Fibroblast of lung (primary cell): ENCODE measurements around the gene LAMC3. TPM values are rescaled to one million over a fixed set of nuclear protein-coding genes. Genes with fewer than 3 reads are reported as not detected.
"Not testable (repeated sequence)": the region's sequence is repeated elsewhere in the genome, so short reads cannot be mapped to it uniquely, and the experiment has no call there.

ENCODE experiments used
- DNase-seq, 2 donors: peaks; one replicate each; pipeline versions ENCODE4 v3.0.0 to v3.0.0-alpha.2; 2010; ENCODE audit warnings: low read depth in 2 of 2
- H2AFZ ChIP-seq: 2 replicates; pipeline ENCODE4 v1.5.1; 2012; ENCODE audit warnings: low read length, control low read depth, inconsistent platforms
- H3K27ac ChIP-seq: 2 replicates; pipeline ENCODE4 v1.5.1; 2011; ENCODE audit warnings: low read length, control low read depth; ENCODE audit not compliant: insufficient read depth
- H3K27me3 ChIP-seq: 2 replicates; pipeline ENCODE4 v1.5.1; 2011; ENCODE audit warnings: mild to moderate bottlenecking, low read length; ENCODE audit not compliant: control insufficient read depth, insufficient read depth
- H3K36me3 ChIP-seq: 2 replicates; pipeline ENCODE4 v1.5.1; 2011; ENCODE audit warnings: low read length; ENCODE audit not compliant: control insufficient read depth, insufficient read depth
- H3K4me1 ChIP-seq: 2 replicates; pipeline ENCODE4 v1.5.1; 2011; ENCODE audit warnings: low read length; ENCODE audit not compliant: control insufficient read depth, insufficient read depth; ENCODE audit errors: extremely low read depth
- H3K4me2 ChIP-seq: 2 replicates; pipeline ENCODE4 v1.5.1; 2011; ENCODE audit warnings: low read length, control low read depth; ENCODE audit not compliant: insufficient read depth; ENCODE audit errors: extremely low read depth
- H3K4me3 ChIP-seq, 4 experiments: fragments of 200-600 bp in 1 of 4; sonication (generic) in 1 of 4; replicated peaks in 1 of 4; 2 replicates each; pipeline ENCODE4 v1.5.1; 2011 to 2016; ENCODE audit warnings: low read length in 4 of 4, low read depth in 3 of 4, mild to moderate bottlenecking in 3 of 4, control low read depth in 2 of 4, inconsistent platforms in 1 of 4, mixed read lengths in 1 of 4; ENCODE audit not compliant: insufficient read depth in 1 of 4; ENCODE audit errors: control extremely low read depth in 1 of 4
- H3K79me2 ChIP-seq: 2 replicates; pipeline ENCODE4 v1.5.1; 2012; ENCODE audit warnings: mild to moderate bottlenecking, low read length, inconsistent platforms; ENCODE audit not compliant: control insufficient read depth, insufficient read depth
- H3K9ac ChIP-seq: 2 replicates; pipeline ENCODE4 v1.5.1; 2011; ENCODE audit warnings: mild to moderate bottlenecking, low read length, control low read depth; ENCODE audit not compliant: insufficient read depth
- H3K9me3 ChIP-seq: 2 replicates; pipeline ENCODE4 v1.5.1; 2012; ENCODE audit warnings: low read depth, low read length; ENCODE audit not compliant: control insufficient read depth, insufficient read depth
- H4K20me1 ChIP-seq: 2 replicates; pipeline ENCODE4 v1.5.1; 2011; ENCODE audit warnings: low read length; ENCODE audit not compliant: control insufficient read depth, insufficient read depth; ENCODE audit errors: extremely low read depth
- CTCF ChIP-seq, 2 donors: IDR thresholded peaks in 1 of 2; conservative IDR thresholded peaks in 1 of 2; 1 replicate in 1 of 2; 2 replicates in 1 of 2; pipeline ENCODE4 v1.5.1; 2011 to 2012; ENCODE audit warnings: low read length in 2 of 2, control low read depth in 1 of 2, inconsistent platforms in 1 of 2, low read depth in 1 of 2, mild to moderate bottlenecking in 1 of 2
- EZH2 ChIP-seq: IDR thresholded peaks from 2 replicates; pipeline ENCODE4 v1.5.1; 2012; ENCODE audit warnings: low read length, control low read depth, mild to moderate bottlenecking; ENCODE audit errors: missing control alignments
- polyA plus RNA-seq, 2 donors: library from polyadenylated mRNA; depleted of rRNA in 1 of 2; stranded (reverse) in 1 of 2; unstranded in 1 of 2; fragments of >200 nt; gene quantifications; 2 replicates each; pipeline ENCODE4 v1.2.1, GENCODE V29; 2011 to 2012; ENCODE audit warnings: missing spikeins in 1 of 2
- total RNA-seq: library from RNA; depleted of rRNA; stranded (reverse); fragments of >200 nt; gene quantifications from 2 replicates; pipeline ENCODE4 v1.2.1, GENCODE V29; 2014

LAMC3 gene
- total and polyA plus RNA-seq, 2 donors (not counting 1 experiment from before 2014, with no cell fraction given) = 0.17 to 1.4 TPM

- H3K4me1 ChIP-seq = no peaks in the 10 kb centered on the region
- H3K4me2 ChIP-seq = no peak overlapping the region
- no peak overlapping the region for H2AFZ ChIP-seq
- H3K36me3 ChIP-seq = no peaks in the 10 kb centered on the region
- no peak overlapping the region for H3K4me3 ChIP-seq
- no peak overlapping the region for H3K9ac ChIP-seq
- H3K27ac ChIP-seq = no peak overlapping the region
- no peak for DNase-seq
- H3K79me2 ChIP-seq = no peaks in the 10 kb centered on the region
- H4K20me1 ChIP-seq = no peaks in the 10 kb centered on the region
- H3K27me3 ChIP-seq = peaks cover 7% of the 10 kb centered on the region
- TF ChIP-seq EZH2 = no peak
- no peak for TF ChIP-seq CTCF (conservative IDR thresholded peaks at IDR 0.05 in 1 of 2, IDR thresholded peaks at IDR 0.05 in 1 of 2; ENCODE audit: low read depth in 1 of 2, low read length in 2 of 2)
- no peaks in the 10 kb centered on the region for H3K9me3 ChIP-seq
Observed at GRCh38 chr9:131034268-131034667, 25.3 kb downstream of the LAMC3 start.

GRCh38 chr9:131034749-131035148, 25.8 kb downstream of the LAMC3 start:
- not testable (repeated sequence) for H3K4me3 ChIP-seq, H3K9ac ChIP-seq, DNase-seq, H3K79me2 ChIP-seq, H2AFZ ChIP-seq, H3K4me2 ChIP-seq, H3K27me3 ChIP-seq, H3K4me1 ChIP-seq, H3K9me3 ChIP-seq, H3K36me3 ChIP-seq, H3K27ac ChIP-seq, H4K20me1 ChIP-seq

- Histone ChIP-seq H2AFZ (no peak overlapping the region), H3K36me3 (no peaks in the 10 kb centered on the region), H3K9me3 (no peaks in the 10 kb centered on the region), H3K4me2 (no peak overlapping the region), H3K4me1 (no peaks in the 10 kb centered on the region), H3K9ac (no peak overlapping the region), H4K20me1 (no peaks in the 10 kb centered on the region), H3K27me3 (peaks cover 7% of the 10 kb centered on the region), H3K27ac (no peak overlapping the region), H3K4me3 (no peak overlapping the region), H3K79me2 (no peaks in the 10 kb centered on the region)
- no peak for DNase-seq
- TF ChIP-seq EZH2 = no peak
- TF ChIP-seq CTCF (conservative IDR thresholded peaks at IDR 0.05 in 1 of 2, IDR thresholded peaks at IDR 0.05 in 1 of 2; ENCODE audit: low read depth in 1 of 2, low read length in 2 of 2) = no peak
Observed at GRCh38 chr9:131035548-131035947, 26.6 kb downstream of the LAMC3 start.
